ENCODE data around the gene CMSS1.

The CMSS1 gene

GRCh38 chr3:100111728-100112127, 294.1 kb downstream of the CMSS1 start:
- DNase-seq: no peak

DNA sequence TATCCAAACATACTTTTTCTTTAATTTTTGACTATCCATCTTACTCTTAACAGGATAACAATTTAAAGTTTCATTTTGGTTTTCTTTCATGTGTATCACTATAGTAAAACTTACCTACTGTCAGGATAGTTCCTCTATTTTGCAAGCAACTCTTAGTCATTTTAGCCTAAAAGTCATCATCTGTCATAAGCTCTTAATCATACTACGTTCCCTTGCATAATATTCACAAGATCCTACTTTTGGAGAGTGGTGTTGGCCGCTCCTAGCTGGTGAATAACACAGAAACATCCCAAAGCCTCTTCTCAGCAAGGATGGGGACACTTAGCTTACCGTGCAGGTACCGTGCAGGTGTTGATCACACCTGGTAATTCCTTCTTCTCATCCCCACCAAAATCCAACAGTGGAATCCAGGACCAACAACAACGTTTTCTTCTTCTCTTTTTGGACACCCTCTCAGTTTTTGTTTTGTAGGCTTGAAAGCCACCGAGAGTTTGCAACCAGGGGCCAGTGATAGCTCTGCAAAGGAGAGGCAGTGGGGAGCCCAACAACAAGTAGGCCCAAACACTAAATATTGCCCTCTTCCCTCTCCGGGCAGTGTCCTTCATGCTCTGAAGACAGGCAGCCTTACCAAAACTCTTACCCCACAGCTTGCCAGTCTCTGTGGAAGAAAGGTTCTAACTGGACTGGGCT, 296.2 kb downstream of the CMSS1 start:
- DNase-seq: no peak

- DNase-seq: no peak
Observed at GRCh38 chr3:100114413-100115030, 296.9 kb downstream of the CMSS1 start, which contains the start of gene FILIP1L. Gene FILIP1L (minus strand): TSS chr3:100114501.

DNA sequence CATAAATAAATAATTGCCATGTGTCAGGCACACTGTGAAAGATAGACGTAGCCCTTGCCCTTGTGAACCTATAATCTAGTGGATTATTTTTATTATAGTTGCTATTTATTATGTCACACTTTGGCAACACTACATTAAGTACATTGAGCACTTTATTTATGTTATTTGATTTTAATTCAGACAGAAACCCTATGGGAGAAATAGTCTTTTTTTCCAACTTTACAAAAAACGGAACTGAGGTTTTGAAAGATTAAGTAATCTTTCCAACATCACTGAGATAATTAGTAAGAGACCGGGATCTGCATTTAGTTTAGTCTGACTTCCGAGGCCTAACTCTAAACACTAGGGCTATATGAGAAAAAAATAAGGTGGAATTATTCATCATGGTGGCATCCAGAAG, 299.4 kb downstream of the CMSS1 start:
- no peak for DNase-seq

DNA sequence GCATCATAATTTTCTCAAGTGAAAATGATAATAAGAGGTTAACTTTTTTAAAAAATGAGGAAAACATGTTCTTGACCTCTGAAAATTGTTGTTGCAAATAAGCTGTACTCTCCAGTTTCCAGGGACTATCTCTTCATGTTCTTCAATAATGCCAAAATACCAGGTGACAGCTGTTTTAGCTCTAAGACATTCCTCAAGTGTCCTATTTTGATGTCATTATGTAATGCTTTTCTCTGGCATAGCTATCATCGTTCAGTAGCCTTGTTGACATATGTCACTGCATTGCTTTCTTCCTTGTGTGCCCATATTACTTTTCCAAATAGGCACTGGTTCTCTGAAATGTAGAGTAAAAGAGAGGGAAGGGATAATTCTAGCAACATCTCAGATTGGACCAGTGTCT, 302.4 kb downstream of the CMSS1 start:
- no peak for DNase-seq

DNA sequence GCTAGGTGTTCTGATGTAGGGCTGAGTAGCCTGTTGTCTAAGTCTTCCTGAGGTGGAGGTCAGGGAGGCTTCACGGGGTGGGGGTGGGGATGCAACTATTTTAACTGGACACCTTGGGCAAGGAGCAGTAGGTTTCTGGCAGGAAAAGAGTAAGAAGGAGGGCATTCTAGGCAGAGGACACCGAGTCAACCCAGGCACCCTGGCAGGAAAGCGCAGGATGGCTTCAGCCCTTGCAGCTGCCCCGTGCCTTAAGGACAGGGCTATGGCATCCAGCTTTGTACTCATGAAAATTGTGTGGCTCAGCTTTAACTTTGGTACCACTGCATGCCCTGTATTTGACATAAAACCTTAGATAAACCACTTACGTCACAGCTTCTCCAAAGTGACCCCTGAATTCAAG, 303.0 kb downstream of the CMSS1 start:
- DNase-seq: no peak

- DNase-seq: no peak
Observed at GRCh38 chr3:100122321-100122720, 304.7 kb downstream of the CMSS1 start.

- no peak for DNase-seq
Observed at GRCh38 chr3:100123112-100123511, 305.4 kb downstream of the CMSS1 start.

DNA sequence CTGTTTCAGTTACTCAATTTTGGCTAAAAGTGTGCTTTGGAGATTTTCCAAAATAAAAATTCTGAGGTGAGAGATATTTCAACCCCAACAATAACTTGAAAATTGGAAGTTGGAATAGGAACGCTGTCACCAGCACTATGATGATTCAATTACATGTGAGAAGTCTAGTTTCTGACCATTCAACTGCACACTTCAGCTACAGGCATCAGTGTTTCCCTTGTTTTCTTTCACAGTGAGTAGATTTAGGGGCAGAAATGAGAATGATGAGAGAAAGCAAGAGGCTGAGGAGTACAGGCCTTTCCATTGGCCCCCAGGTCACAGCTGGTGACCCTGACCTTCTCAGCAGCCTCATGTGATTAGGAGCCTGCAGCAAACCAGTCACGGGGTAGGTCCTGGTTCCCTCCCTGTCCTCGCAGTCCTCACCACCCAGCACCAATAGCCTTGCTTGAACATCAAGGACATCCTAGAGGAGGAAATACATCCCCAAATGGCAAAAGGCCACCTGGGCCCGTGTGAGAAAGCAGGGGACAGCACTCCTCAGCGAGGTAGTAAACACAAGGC, 306.6 kb downstream of the CMSS1 start:
- no peak for DNase-seq

DNA sequence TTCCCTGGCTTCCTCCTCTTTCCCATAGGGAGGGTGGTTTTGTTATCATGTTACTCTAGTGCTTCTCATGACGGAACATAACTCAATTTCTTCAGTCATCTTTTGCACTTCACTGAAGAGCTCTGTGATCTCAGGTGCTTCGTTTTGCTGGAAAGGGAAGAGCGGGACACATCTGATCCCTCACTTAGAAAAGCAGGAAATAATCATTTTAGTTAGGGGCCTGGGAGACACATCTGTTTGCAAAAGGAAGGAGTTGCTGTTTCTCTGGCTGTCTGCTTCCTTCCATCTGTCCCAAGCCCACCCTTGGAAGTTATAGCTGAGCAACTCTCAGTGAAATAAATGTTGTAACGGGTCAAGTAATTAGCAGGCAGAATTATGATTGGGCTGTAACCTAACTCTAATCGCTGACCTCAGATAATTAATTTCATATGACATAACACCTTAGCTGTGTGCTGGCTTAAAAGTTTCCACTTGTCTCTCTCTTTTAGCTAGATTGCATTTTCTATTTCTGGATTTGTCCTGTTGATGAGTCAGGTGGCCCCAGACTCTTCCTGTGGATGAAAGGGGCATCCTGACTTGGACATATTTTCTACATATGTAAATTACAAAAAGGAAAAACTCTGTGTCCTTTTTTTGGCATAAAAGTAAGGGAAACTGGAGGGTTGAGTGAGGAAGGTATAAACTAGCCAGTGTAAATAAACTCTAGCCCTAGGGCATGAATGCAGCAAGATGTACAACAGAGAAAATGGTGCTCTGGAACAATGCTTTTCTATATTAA, 307.7 kb downstream of the CMSS1 start:
- no peak for DNase-seq

GRCh38 chr3:100127792-100128191, 310.1 kb downstream of the CMSS1 start:
- DNase-seq: no peak

GRCh38 chr3:100128565-100128964, 310.9 kb downstream of the CMSS1 start:
- no peak for DNase-seq

- DNase-seq: no peak
Observed at GRCh38 chr3:100129941-100130340, 312.3 kb downstream of the CMSS1 start.

DNA sequence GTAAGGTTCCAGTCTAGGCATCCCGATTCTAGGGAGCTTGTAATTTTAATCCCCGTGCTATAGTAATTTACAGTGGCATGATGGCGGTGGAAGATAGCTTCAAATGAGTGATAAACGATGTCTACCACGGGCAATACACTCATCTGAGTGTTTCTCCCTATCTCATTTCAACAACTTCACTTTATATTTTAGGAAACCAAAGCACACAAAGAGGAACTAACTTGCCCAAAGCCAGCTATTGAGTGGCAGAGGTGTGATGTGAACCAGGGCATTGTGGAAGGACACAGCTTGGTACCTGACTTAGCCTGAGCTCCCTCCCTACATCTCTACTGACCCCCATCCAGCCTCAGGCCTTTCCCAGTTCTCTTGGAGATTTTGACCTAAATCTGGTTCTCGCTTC, 313.6 kb downstream of the CMSS1 start:
- no peak for DNase-seq

- DNase-seq: no peak
Observed at GRCh38 chr3:100136921-100137320, 319.3 kb downstream of the CMSS1 start.

DNA sequence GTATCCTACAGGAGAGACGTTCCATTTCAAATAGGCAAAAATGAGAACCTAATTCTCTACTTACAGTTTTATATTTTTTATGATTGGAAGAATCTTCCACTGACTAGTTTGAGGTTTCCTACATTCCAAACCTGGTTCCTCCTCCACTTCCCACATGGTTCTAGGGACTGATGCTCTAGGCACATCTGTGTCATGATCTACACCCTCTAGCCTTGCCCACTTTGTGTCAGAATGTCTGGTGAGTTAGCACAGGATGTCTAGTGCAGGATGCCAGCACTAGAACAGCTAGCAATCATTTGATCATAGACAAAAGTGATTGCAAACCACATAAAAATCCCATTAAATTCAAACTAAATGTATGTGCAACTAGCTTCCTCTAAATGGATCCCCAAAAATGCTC, 323.3 kb downstream of the CMSS1 start:
- DNase-seq: no peak

DNA sequence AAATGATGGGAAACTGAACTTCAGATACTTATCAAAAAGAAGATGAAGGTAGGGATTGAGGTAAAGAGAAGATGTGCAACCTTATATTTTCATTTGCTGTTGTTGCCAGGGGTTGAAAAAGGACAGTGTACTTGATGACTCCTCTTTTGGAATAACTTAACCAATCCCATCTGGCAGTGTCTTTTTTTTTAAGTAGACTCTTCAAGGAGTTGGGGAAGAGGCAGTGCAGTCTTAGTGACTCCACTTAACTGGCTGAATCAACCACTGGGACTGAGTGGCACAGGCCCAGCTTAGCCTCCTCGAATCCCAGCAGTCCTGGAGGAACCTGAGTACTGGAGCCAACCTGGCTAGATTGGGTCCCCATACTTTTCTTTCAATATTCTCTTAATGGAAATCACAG, 323.9 kb downstream of the CMSS1 start:
- DNase-seq: no peak

GRCh38 chr3:100144255-100144866, 326.7 kb downstream of the CMSS1 start:
- no peak for DNase-seq

- no peak for DNase-seq
Observed at GRCh38 chr3:100149130-100149529, 331.5 kb downstream of the CMSS1 start.

- DNase-seq: no peak
Observed at GRCh38 chr3:100149713-100150415, 332.2 kb downstream of the CMSS1 start.

DNA sequence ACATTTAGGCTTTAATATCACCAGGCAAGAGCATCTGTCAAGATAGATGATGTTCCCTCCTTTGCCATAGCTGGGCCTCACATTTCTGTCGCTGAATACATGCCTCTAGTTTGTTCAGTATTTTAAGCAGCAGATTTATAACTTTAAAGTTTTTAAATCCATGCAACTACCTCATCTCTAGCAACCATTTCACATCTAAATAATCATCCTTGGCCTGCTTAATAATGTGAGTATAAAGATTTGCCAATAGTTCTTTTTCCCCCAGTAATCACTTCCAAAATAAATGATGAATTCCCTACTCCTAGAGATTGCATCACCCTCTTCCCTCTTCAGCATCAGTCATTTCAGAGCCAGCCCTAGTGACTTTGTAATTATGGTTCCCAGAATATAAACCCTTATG, 332.8 kb downstream of the CMSS1 start:
- DNase-seq: no peak

GRCh38 chr3:100151024-100151707, 333.5 kb downstream of the CMSS1 start:
- no peak for DNase-seq
